Stomach (tissue), 4 donors: ENCODE measurements around the gene TIGD1.

Experiments used
- CTCF ChIP-seq, 7 experiments: fragments of 450-650 bp in 4 of 7; fragments of 200-600 bp in 3 of 7; sonication (generic) in 3 of 7; IDR thresholded peaks; one replicate each; pipeline ENCODE4 v1.5.1; 2016 to 2019; ENCODE audit warnings: antibody characterized with exemption in 7 of 7, control low read depth in 2 of 7, mild to moderate bottlenecking in 1 of 7
- POLR2A ChIP-seq, 4 donors: fragments of 450-650 bp; IDR thresholded peaks; one replicate each; pipeline ENCODE4 v1.6.1; 2016; ENCODE audit warnings: antibody characterized with exemption in 4 of 4, control low read depth in 2 of 4, mild to moderate bottlenecking in 1 of 4, moderate library complexity in 1 of 4
- POLR2AphosphoS5 ChIP-seq, 3 donors: sonication (generic); formaldehyde crosslinking; IDR thresholded peaks; one replicate each; pipeline ENCODE4 v1.6.1; 2016; ENCODE audit warnings: antibody characterized with exemption in 3 of 3

GRCh38 chr2:232573771-232574435 lies 23.5 kb upstream of the TIGD1 start:
- TF ChIP-seq POLR2A (IDR thresholded peaks at IDR 0.05) = no peak
- no peak for TF ChIP-seq CTCF (IDR thresholded peaks at IDR 0.05)
- TF ChIP-seq POLR2AphosphoS5 (IDR thresholded peaks at IDR 0.05) = no peak
